GM12864 (cell line): ENCODE data around the gene OGFOD1.

Experiments
- DNase-seq: peaks from one replicate; pipeline ENCODE4 v3.0.0-alpha.2; 2011; ENCODE audit warnings: low read depth
- H3K4me3 ChIP-seq: 2 replicates; pipeline ENCODE4 v1.5.1; 2011; ENCODE audit warnings: mild to moderate bottlenecking, low read depth, low read length, control low read depth
- TF ChIP-seq, protein P1 (sequence below): IDR thresholded peaks from 2 replicates; pipeline ENCODE4 v1.5.1; 2011; ENCODE audit warnings: low read depth, mild to moderate bottlenecking, moderate library complexity, low read length, control low read depth, inconsistent platforms; ENCODE audit errors: missing control alignments

OGFOD1 gene

GRCh38 chr16:56478281-56479049 lies 27.1 kb downstream of the OGFOD1 start:
- TF ChIP-seq, protein P1, sequence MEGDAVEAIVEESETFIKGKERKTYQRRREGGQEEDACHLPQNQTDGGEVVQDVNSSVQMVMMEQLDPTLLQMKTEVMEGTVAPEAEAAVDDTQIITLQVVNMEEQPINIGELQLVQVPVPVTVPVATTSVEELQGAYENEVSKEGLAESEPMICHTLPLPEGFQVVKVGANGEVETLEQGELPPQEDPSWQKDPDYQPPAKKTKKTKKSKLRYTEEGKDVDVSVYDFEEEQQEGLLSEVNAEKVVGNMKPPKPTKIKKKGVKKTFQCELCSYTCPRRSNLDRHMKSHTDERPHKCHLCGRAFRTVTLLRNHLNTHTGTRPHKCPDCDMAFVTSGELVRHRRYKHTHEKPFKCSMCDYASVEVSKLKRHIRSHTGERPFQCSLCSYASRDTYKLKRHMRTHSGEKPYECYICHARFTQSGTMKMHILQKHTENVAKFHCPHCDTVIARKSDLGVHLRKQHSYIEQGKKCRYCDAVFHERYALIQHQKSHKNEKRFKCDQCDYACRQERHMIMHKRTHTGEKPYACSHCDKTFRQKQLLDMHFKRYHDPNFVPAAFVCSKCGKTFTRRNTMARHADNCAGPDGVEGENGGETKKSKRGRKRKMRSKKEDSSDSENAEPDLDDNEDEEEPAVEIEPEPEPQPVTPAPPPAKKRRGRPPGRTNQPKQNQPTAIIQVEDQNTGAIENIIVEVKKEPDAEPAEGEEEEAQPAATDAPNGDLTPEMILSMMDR, result no peak
- no peak overlapping the region for H3K4me3 ChIP-seq
- DNase-seq, result no peak

- H3K4me3 ChIP-seq, result no peak overlapping the region
- TF ChIP-seq, protein P1, result no peak
- no peak for DNase-seq
Measured at GRCh38 chr16:56479469-56479868, 28.1 kb downstream of the OGFOD1 start.

GRCh38 chr16:56480776-56481467 lies 29.6 kb downstream of the OGFOD1 start:
- no peak overlapping the region for H3K4me3 ChIP-seq
- TF ChIP-seq, protein P1, result no peak
- DNase-seq, result no peak

- H3K4me3 ChIP-seq, result no peak overlapping the region
- DNase-seq, result no peak
- TF ChIP-seq, protein P1, result no peak
Measured at GRCh38 chr16:56481468-56482122, 30.2 kb downstream of the OGFOD1 start.

- H3K4me3 ChIP-seq, result no peak overlapping the region
- TF ChIP-seq, protein P1, result no peak
- DNase-seq, result no peak
Measured at GRCh38 chr16:56482683-56483236, 31.4 kb downstream of the OGFOD1 start.

GRCh38 chr16:56483394-56483793 lies 32.0 kb downstream of the OGFOD1 start:
- DNase-seq, result no peak

More at GRCh38 chr16:56483394-56483793, 32.0 kb downstream of the OGFOD1 start:
- TF ChIP-seq, protein P1, result no peak
- no peak overlapping the region for H3K4me3 ChIP-seq
